Esophagus squamous epithelium (tissue), 5 donors: ENCODE results near the gene GCNT3. TPM values are rescaled to one million over a fixed set of nuclear protein-coding genes. Genes with fewer than 3 reads are reported as not detected.
A peak's percentile ranks its signal among the peaks of the same experiment; 100 is the strongest.

Experiments
- DNase-seq: peaks from one replicate; lab custom pipeline; 2025; lab: John Stamatoyannopoulos, UW
- H3K27ac ChIP-seq, 4 donors: fragments of 200-600 bp; sonication (generic); one replicate each; pipeline ENCODE4 v1.5.1; 2016 to 2019; ENCODE audit warnings: mild to moderate bottlenecking in 1 of 4
- H3K27me3 ChIP-seq, 4 donors: fragments of 200-600 bp; sonication (generic); 1 replicate in 3 of 4; 2 replicates in 1 of 4; pipeline versions ENCODE4 v1.5.1 to v1.6.0; 2017 to 2021; ENCODE audit warnings: antibody characterized with exemption in 1 of 4
- H3K36me3 ChIP-seq, 3 donors: fragments of 200-600 bp; sonication (generic); one replicate each; pipeline ENCODE4 v1.5.1; 2016 to 2019
- H3K4me1 ChIP-seq, 3 donors: fragments of 200-600 bp; sonication (generic); one replicate each; pipeline ENCODE4 v1.5.1; 2017 to 2019
- H3K4me3 ChIP-seq, 4 donors: fragments of 200-600 bp; sonication (generic); 1 replicate in 3 of 4; 2 replicates in 1 of 4; pipeline ENCODE4 v1.5.1; 2016 to 2019; ENCODE audit warnings: mild to moderate bottlenecking in 2 of 4, moderate library complexity in 1 of 4
- H3K9me3 ChIP-seq, 3 donors: fragments of 200-600 bp; sonication (generic); one replicate each; pipeline ENCODE4 v1.5.1; 2016 to 2019
- POLR2A ChIP-seq, 4 donors: fragments of 450-650 bp; IDR thresholded peaks; one replicate each; pipeline ENCODE4 v1.6.1; 2017; ENCODE audit warnings: antibody characterized with exemption in 4 of 4, mild to moderate bottlenecking in 4 of 4, moderate library complexity in 3 of 4
- WGBS, 2 donors: methylation state at CpG; one replicate each; pipeline ENCODE4 v1.1.5; 2018; 5-methylcytosine and 5-hydroxymethylcytosine counted together
- intact Hi-C: fragments of 100-400 bp; cut with DNase I; formaldehyde crosslinking; loops from one replicate; pipeline ENCODE4 v1.15.0; 2022
- total RNA-seq, 4 donors: library from RNA; depleted of rRNA; stranded (reverse); fragments of >200 nt; gene quantifications; one replicate each; pipeline ENCODE4 v1.1.0, GENCODE V29; 2016
- TF ChIP-seq, protein P1 (sequence below), 6 experiments: fragments of 450-650 bp in 4 of 6; fragments of 200-600 bp in 2 of 6; sonication (generic) in 2 of 6; IDR thresholded peaks; one replicate each; pipeline ENCODE4 v1.5.1; 2016 to 2019; ENCODE audit warnings: antibody characterized with exemption in 6 of 6, mild to moderate bottlenecking in 4 of 6, moderate library complexity in 4 of 6
- donor health status: DM: yes; HTN: yes; CAD: no.

GCNT3 gene
- total RNA-seq, 4 donors from 2014 or later: 8.8 to 30.2 (median 18.1) TPM

DNA sequence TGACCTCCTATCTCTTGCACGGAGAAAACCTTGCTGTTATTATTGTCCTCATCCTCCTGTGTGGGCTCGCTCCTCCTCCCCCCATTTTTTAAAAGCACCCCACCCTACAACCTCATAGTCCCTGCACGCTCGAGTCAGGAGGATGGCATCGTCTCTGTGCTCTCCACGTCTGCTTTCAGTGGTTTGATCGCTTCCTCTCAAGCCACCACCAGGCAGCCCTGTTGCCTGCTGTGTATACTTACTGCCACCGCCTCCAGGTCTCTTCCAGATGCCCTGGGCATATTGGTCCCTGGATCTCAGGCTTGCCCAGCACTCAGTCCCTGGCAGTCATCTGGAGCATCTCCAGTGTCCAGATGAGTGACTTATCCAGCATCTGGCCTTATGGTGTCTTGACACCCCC lies 42.1 kb upstream of the GCNT3 start:
- TF ChIP-seq POLR2A (IDR thresholded peaks at IDR 0.05): no peak
- TF ChIP-seq, protein P1, sequence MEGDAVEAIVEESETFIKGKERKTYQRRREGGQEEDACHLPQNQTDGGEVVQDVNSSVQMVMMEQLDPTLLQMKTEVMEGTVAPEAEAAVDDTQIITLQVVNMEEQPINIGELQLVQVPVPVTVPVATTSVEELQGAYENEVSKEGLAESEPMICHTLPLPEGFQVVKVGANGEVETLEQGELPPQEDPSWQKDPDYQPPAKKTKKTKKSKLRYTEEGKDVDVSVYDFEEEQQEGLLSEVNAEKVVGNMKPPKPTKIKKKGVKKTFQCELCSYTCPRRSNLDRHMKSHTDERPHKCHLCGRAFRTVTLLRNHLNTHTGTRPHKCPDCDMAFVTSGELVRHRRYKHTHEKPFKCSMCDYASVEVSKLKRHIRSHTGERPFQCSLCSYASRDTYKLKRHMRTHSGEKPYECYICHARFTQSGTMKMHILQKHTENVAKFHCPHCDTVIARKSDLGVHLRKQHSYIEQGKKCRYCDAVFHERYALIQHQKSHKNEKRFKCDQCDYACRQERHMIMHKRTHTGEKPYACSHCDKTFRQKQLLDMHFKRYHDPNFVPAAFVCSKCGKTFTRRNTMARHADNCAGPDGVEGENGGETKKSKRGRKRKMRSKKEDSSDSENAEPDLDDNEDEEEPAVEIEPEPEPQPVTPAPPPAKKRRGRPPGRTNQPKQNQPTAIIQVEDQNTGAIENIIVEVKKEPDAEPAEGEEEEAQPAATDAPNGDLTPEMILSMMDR (IDR thresholded peaks at IDR 0.05): no peak
- Histone ChIP-seq H3K36me3 (no peaks in the 10 kb centered on the region), H3K27ac (peak overlapping the region; percentile 18 to 59 (median 53)), H3K9me3 (peaks cover 0 to 15% (median 11%) of the 10 kb centered on the region in 3 donors), H3K4me3 (no peak overlapping the region), H3K27me3 (peaks cover 0 to 6% (median 0%) of the 10 kb centered on the region in 4 donors), H3K4me1 (peaks cover 0 to 8% (median 0%) of the 10 kb centered on the region in 3 donors)
- WGBS, 2 donors: 71 to 93% methylated on average over 8 of the region's 8 CpGs
- no peak for DNase-seq
- intact Hi-C loops: no loop called here

DNA sequence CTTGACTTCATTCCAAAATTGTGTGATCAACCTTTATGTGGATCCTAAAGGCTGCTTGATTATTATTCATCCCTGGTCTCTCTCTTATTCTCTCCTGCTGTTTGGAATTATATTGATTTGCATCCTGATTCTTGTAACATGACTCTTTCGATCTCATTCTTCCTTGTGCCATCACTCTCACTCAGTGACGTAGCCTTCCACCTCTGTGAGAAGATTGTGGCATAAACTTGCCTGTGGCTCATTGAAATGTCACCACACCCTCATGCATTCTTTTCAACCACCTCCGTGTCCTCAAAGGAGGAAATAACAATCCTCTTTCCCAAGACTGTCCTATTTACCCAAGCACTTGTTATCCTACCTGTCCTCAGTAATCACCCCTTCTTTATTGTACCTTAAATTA lies 41.3 kb upstream of the GCNT3 start:
- Histone ChIP-seq H3K27ac (peak overlapping the region; percentile 43 to 60 (median 58)), H3K27me3 (peaks cover 0 to 6% (median 0%) of the 10 kb centered on the region in 4 donors), H3K36me3 (no peaks in the 10 kb centered on the region), H3K4me1 (peaks cover 0 to 8% (median 0%) of the 10 kb centered on the region in 3 donors), H3K4me3 (no peak overlapping the region), H3K9me3 (peaks cover 0 to 11% (median 8%) of the 10 kb centered on the region in 3 donors)
- WGBS, 2 donors: 28 to 54% methylated on average over 3 of the region's 3 CpGs
- intact Hi-C loops: no loop called here
- TF ChIP-seq, protein P1 (IDR thresholded peaks at IDR 0.05): no peak
- TF ChIP-seq POLR2A (IDR thresholded peaks at IDR 0.05): no peak
- DNase-seq: no peak

DNA sequence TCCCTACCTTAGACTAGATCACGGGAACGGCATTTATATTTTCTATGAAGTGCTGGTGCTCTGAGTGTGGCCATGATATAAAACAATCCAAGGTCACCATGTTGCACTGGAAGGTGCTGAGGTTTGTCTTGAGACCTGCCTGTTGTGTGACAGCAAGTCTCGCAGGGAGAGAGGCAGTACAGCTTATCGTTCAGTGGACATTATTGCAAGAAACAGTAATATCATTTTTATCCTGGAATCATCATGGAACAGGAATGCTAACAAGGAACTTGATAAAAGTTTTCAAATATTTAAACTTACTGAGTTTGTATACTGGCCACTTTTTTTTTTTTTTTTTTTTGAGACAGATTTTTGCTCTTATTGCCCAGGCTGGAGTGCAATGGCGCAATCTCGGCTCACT lies 40.0 kb upstream of the GCNT3 start:
- Histone ChIP-seq H3K36me3 (no peaks in the 10 kb centered on the region), H3K4me3 (no peak overlapping the region), H3K4me1 (peaks cover 0 to 8% (median 0%) of the 10 kb centered on the region in 3 donors), H3K27me3 (no peaks in the 10 kb centered on the region), H3K27ac (no peak overlapping the region), H3K9me3 (peaks cover 0 to 3% (median 0%) of the 10 kb centered on the region in 3 donors)
- WGBS, 2 donors: 92 to 93% methylated on average over 6 of the region's 6 CpGs
- intact Hi-C loops: no loop called here
- no peak for DNase-seq
- TF ChIP-seq, protein P1 (IDR thresholded peaks at IDR 0.05): no peak
- no peak for TF ChIP-seq POLR2A (IDR thresholded peaks at IDR 0.05)

DNA sequence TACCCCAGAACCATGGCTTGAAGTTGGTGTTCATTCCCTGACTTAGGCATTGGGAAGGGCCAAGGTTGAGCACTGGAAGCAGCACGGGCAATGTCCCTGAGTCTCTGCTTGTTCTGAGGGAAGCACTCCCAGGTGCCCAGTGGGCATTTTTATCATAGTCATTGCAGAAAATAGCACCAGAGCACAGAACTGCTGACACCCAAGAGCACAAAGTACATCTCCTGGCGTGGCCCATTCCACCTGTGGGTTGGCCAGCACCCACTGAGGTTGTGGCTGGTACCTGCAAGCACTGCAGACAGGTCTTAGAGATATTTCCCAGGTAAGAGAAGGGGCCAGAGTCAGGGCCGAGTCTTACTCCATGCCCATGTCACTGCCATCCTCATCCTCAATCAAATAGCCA lies 28.5 kb upstream of the GCNT3 start:
- no peaks in the 10 kb centered on the region for H3K27me3 ChIP-seq
- 73 to 75% methylated on average over 2 of the region's 3 CpGs for WGBS, 2 donors
- DNase-seq: no peak
- no peak overlapping the region for H3K4me3 ChIP-seq
- H3K36me3 ChIP-seq: no peaks in the 10 kb centered on the region
- no peak overlapping the region for H3K27ac ChIP-seq
- TF ChIP-seq, protein P1 (IDR thresholded peaks at IDR 0.05): no peak
- no peak for TF ChIP-seq POLR2A (IDR thresholded peaks at IDR 0.05)
- intact Hi-C loops: no loop called here
- H3K9me3 ChIP-seq: no peaks in the 10 kb centered on the region
- peaks cover 0 to 6% (median 0%) of the 10 kb centered on the region in 3 donors for H3K4me1 ChIP-seq

DNA sequence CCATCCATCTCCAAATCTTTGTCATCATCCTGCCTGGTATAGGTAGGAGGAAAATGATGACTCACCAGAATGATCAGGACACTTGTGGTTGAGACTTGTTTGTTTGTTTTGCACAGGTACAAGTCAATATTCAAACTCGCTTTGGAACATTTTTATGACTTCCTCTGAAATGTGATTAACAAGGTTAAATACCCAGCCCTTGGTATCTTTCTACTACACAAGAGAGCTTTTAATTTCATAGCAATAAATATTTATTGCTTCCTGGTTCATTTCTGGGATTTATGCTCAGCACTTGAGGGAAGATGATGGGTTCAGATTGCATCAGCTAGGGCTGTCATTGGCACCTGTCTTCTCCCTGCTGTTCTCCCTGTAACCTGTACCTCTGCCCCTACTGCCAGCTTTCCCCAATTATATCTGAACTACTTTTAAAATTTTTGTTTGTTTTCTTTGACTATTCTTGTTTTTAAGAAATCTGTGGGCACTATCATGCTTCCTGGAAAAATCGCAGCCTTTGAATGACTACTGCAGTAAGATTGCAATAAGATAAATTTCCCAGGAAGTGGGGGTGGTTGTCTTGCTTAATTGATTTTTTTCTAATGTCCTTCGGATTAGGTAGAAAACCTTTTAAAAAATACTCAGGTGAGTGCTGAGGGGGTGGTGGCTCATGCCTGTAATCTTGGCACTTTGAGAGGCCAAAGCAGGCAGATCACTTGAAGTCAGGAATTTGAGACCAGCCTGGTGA lies 24.3 kb upstream of the GCNT3 start:
- TF ChIP-seq, protein P1 (IDR thresholded peaks at IDR 0.05): no peak
- no peak for TF ChIP-seq POLR2A (IDR thresholded peaks at IDR 0.05)
- DNase-seq: no peak
- H3K4me1 ChIP-seq: peaks cover 0 to 19% (median 0%) of the 10 kb centered on the region in 3 donors

More for the DNA sequence above, 24.3 kb upstream of the GCNT3 start:
- 27 to 28% methylated on average over 3 of the region's 3 CpGs for WGBS, 2 donors
- H3K4me3 ChIP-seq: no peak overlapping the region
- peaks cover 0 to 5% (median 0%) of the 10 kb centered on the region in 4 donors for H3K27me3 ChIP-seq
- H3K36me3 ChIP-seq: no peaks in the 10 kb centered on the region
- no peaks in the 10 kb centered on the region for H3K9me3 ChIP-seq
- intact Hi-C loops: no loop called here
- no peak overlapping the region for H3K27ac ChIP-seq
